NCI-H1048 (cell line): ENCODE measurements around the gene CCDC121.

Experiments
- DNase-seq: peaks from one replicate; lab custom pipeline; 2025; lab: John Stamatoyannopoulos, UW

The CCDC121 gene

GRCh38 chr2:27628767-27629709 lies at the start of gene CCDC121, which contains the start of gene GPN1:
Gene CCDC121, minus strand, starts transcription at chr2:27629012. Its CDS starts 1,213 bp downstream, at chr2:27627799.
Gene GPN1, plus strand, starts transcription at chr2:27629050. Its CDS starts 9 bp downstream, at chr2:27629059.
- DNase-seq: peak; percentile 53

- no peak for DNase-seq
Measured at GRCh38 chr2:27672723-27673486, 44.1 kb upstream of the CCDC121 start.

GRCh38 chr2:27671235-27671634 lies 42.4 kb upstream of the CCDC121 start:
- DNase-seq: no peak

GRCh38 chr2:27667446-27667845 lies 38.6 kb upstream of the CCDC121 start:
- DNase-seq: no peak

GRCh38 chr2:27664622-27665363 lies 36.0 kb upstream of the CCDC121 start:
- DNase-seq: no peak

GRCh38 chr2:27664154-27664574 lies 35.4 kb upstream of the CCDC121 start:
- DNase-seq: no peak

GRCh38 chr2:27663285-27664153 lies 34.7 kb upstream of the CCDC121 start, which contains the start of the genes SLC4A1AP and SUPT7L:
Gene SLC4A1AP, plus strand, starts transcription at chr2:27663889. Its CDS starts 26 bp downstream, at chr2:27663915.
Gene SUPT7L, minus strand, starts transcription at chr2:27663614. Its CDS starts 1,422 bp downstream, at chr2:27662192.
- peak; percentile 30 for DNase-seq

- DNase-seq: no peak
Measured at GRCh38 chr2:27661371-27661770, 32.6 kb upstream of the CCDC121 start.

- no peak for DNase-seq
Measured at GRCh38 chr2:27655155-27655951, 26.5 kb upstream of the CCDC121 start.

GRCh38 chr2:27653397-27653796 lies 24.6 kb upstream of the CCDC121 start:
- DNase-seq: no peak

- DNase-seq: no peak
Measured at GRCh38 chr2:27652790-27653189, 24.0 kb upstream of the CCDC121 start.

GRCh38 chr2:27652341-27652740 lies 23.5 kb upstream of the CCDC121 start:
- DNase-seq: no peak

- no peak for DNase-seq
Measured at GRCh38 chr2:27651056-27651455, 22.2 kb upstream of the CCDC121 start.

GRCh38 chr2:27647737-27648136 lies 18.9 kb upstream of the CCDC121 start:
- no peak for DNase-seq

- DNase-seq: no peak
Measured at GRCh38 chr2:27647289-27647688, 18.5 kb upstream of the CCDC121 start.

- no peak for DNase-seq
Measured at GRCh38 chr2:27645197-27645596, 16.4 kb upstream of the CCDC121 start.

GRCh38 chr2:27640722-27641245 lies 12.0 kb upstream of the CCDC121 start:
- no peak for DNase-seq

- DNase-seq: no peak
Measured at GRCh38 chr2:27638709-27639108, 9.9 kb upstream of the CCDC121 start.

GRCh38 chr2:27638037-27638637 lies 9.3 kb upstream of the CCDC121 start:
- DNase-seq: no peak
